OCI-LY3 (cell line): ENCODE measurements around the gene JCAD.

Experiments used
- CTCF ChIP-seq: fragments of 200-600, 300-600 bp; sonication (generic); IDR thresholded peaks from 2 replicates; pipeline ENCODE4 v1.5.1; 2014; ENCODE audit warnings: antibody characterized with exemption, low read length, low read depth
- EZH2phosphoT487 ChIP-seq: fragments of 200-600 bp; shearing (Covaris generic); IDR thresholded peaks from 2 replicates; pipeline ENCODE4 v1.6.1; 2018; ENCODE audit warnings: antibody characterized with exemption, mixed run types, low read depth

GRCh38 chr10:30096564-30096963, 37.2 kb upstream of the JCAD start:
- TF ChIP-seq CTCF (no peak), EZH2phosphoT487 (no peak)
